Transverse colon (tissue), 4 donors: ENCODE measurements around the gene CCDC82. TPM values are rescaled to one million over a fixed set of nuclear protein-coding genes. Genes with fewer than 3 reads are reported as not detected.

Experiments used
- DNase-seq: peaks from one replicate; pipeline ENCODE4 v3.0.0-alpha.2; 2019
- H3K27ac ChIP-seq, 4 donors: fragments of 200-600 bp; sonication (generic); 2 replicates each; pipeline ENCODE4 v1.5.1; 2016 to 2018; ENCODE audit warnings: inconsistent platforms in 4 of 4
- H3K27me3 ChIP-seq: fragments of 200-600 bp; sonication (generic); 2 replicates; pipeline ENCODE4 v1.5.1; 2017; ENCODE audit warnings: inconsistent platforms
- H3K36me3 ChIP-seq, 4 donors: fragments of 200-600 bp; sonication (generic); 2 replicates each; pipeline ENCODE4 v1.5.1; 2017 to 2019; ENCODE audit warnings: inconsistent platforms in 4 of 4
- H3K4me1 ChIP-seq, 4 donors: fragments of 200-600 bp; sonication (generic); 2 replicates each; pipeline ENCODE4 v1.5.1; 2017 to 2020; ENCODE audit warnings: inconsistent platforms in 4 of 4
- H3K4me3 ChIP-seq, 4 donors: fragments of 200-600 bp; sonication (generic); 1 replicate in 1 of 4; 2 replicates in 3 of 4; pipeline versions ENCODE4 v1.5.1 to v1.6.1; 2017 to 2019; ENCODE audit warnings: inconsistent platforms in 4 of 4
- H3K9me3 ChIP-seq, 2 donors: fragments of 200-600 bp; sonication (generic); 2 replicates each; pipeline ENCODE4 v1.5.1; 2017 to 2019; ENCODE audit warnings: inconsistent platforms in 2 of 2
- EP300 ChIP-seq: sonication (generic); formaldehyde crosslinking; IDR thresholded peaks from one replicate; pipeline ENCODE4 v1.6.1; 2017; ENCODE audit warnings: antibody characterized with exemption, low read depth
- POLR2A ChIP-seq: fragments of 450-650 bp; IDR thresholded peaks from one replicate; pipeline ENCODE4 v1.6.1; 2016; ENCODE audit warnings: antibody characterized with exemption, mild to moderate bottlenecking, moderate library complexity
- POLR2AphosphoS5 ChIP-seq, 3 donors: sonication (generic); formaldehyde crosslinking; IDR thresholded peaks; one replicate each; pipeline ENCODE4 v1.6.1; 2016; ENCODE audit warnings: antibody characterized with exemption in 3 of 3
- WGBS, 2 donors: methylation state at CpG; one replicate each; pipeline ENCODE4 v1.1.5; 2018; ENCODE audit warnings: low coverage in 1 of 2; 5-methylcytosine and 5-hydroxymethylcytosine counted together
- in situ Hi-C, 4 donors: fragments of 200-750 bp; cut with MboI; loops; one replicate each; pipeline versions ENCODE4 v1.15.0 to v1.15.1; 2017; ENCODE audit warnings: low sequenced_read_pairs in 3 of 4, low pct_ligation_motif_present in 1 of 4, low pct_unique_long_range_greater_than_20kb in 1 of 4
- intact Hi-C: fragments of 100-400 bp; cut with DNase I; formaldehyde crosslinking; loops from one replicate; pipeline ENCODE4 v1.15.1; 2023; ENCODE audit warnings: low total_unique reads
- total RNA-seq, 4 donors: library from RNA; depleted of rRNA; stranded (reverse); fragments of >200 nt; gene quantifications; one replicate each; pipeline ENCODE4 v1.1.0, GENCODE V29; 2016
- TF ChIP-seq, protein P1 (sequence below), 5 experiments: fragments of 200-600 bp in 3 of 5; fragments of 450-650 bp in 2 of 5; sonication (generic) in 3 of 5; IDR thresholded peaks; 1 replicate in 2 of 5; 2 replicates in 3 of 5; pipeline ENCODE4 v1.5.1; 2016 to 2017; ENCODE audit warnings: antibody characterized with exemption in 5 of 5, inconsistent platforms in 3 of 5, mild to moderate bottlenecking in 2 of 5, moderate library complexity in 1 of 5

The CCDC82 gene
- total RNA-seq, 4 donors from 2014 or later = 9.6 to 41.1 (median 23.8) TPM

- H3K9me3 ChIP-seq = no peaks in the 10 kb centered on the region
- intact Hi-C loops = no loop called here
- H3K27me3 ChIP-seq = no peaks in the 10 kb centered on the region
- in situ Hi-C loops = loop anchor here in 1 of 4 donors (25.0 kb wide), 1 partner anchor 557 kb away; no protein-coding TSS in a partner anchor
- no peak overlapping the region for H3K4me3 ChIP-seq
- DNase-seq = no peak
- H3K27ac ChIP-seq = no peak overlapping the region
- peaks cover 0 to 12% (median 6%) of the 10 kb centered on the region in 4 donors for H3K4me1 ChIP-seq
- H3K36me3 ChIP-seq = no peaks in the 10 kb centered on the region
- TF ChIP-seq EP300 (no peak), POLR2A (no peak), POLR2AphosphoS5 (IDR thresholded peaks at IDR 0.05) (no peak)
- TF ChIP-seq, protein P1, sequence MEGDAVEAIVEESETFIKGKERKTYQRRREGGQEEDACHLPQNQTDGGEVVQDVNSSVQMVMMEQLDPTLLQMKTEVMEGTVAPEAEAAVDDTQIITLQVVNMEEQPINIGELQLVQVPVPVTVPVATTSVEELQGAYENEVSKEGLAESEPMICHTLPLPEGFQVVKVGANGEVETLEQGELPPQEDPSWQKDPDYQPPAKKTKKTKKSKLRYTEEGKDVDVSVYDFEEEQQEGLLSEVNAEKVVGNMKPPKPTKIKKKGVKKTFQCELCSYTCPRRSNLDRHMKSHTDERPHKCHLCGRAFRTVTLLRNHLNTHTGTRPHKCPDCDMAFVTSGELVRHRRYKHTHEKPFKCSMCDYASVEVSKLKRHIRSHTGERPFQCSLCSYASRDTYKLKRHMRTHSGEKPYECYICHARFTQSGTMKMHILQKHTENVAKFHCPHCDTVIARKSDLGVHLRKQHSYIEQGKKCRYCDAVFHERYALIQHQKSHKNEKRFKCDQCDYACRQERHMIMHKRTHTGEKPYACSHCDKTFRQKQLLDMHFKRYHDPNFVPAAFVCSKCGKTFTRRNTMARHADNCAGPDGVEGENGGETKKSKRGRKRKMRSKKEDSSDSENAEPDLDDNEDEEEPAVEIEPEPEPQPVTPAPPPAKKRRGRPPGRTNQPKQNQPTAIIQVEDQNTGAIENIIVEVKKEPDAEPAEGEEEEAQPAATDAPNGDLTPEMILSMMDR (IDR thresholded peaks at IDR 0.05) = no peak
Measured at GRCh38 chr11:96394773-96395172, 5.1 kb upstream of the CCDC82 start.

GRCh38 chr11:96393753-96394348, 4.1 kb upstream of the CCDC82 start:
- no peak for DNase-seq
- Histone ChIP-seq H3K36me3 (no peaks in the 10 kb centered on the region), H3K4me3 (no peak overlapping the region), H3K27me3 (no peaks in the 10 kb centered on the region), H3K27ac (no peak overlapping the region), H3K9me3 (no peaks in the 10 kb centered on the region), H3K4me1 (peaks cover 0 to 14% (median 10%) of the 10 kb centered on the region in 4 donors)
- intact Hi-C loops = no loop called here
- no peak for TF ChIP-seq POLR2AphosphoS5 (IDR thresholded peaks at IDR 0.05)
- TF ChIP-seq, protein P1 (IDR thresholded peaks at IDR 0.05) = peak; percentile 60 to 68 (median 66)
- no peak for TF ChIP-seq POLR2A
- no peak for TF ChIP-seq EP300
- in situ Hi-C loops = loop anchor here in 1 of 4 donors (25.0 kb wide), 1 partner anchor 557 kb away; no protein-coding TSS in a partner anchor
- WGBS, 2 donors = 13 to 20% methylated on average over 1 of the region's 1 CpG

GRCh38 chr11:96391698-96392307, 2.1 kb upstream of the CCDC82 start:
- 99 to 100% methylated on average over 3 of the region's 3 CpGs for WGBS, 2 donors
- no peaks in the 10 kb centered on the region for H3K36me3 ChIP-seq
- no peak overlapping the region for H3K27ac ChIP-seq
- H3K4me1 ChIP-seq = peaks cover 5 to 23% (median 17%) of the 10 kb centered on the region in 4 donors
- H3K27me3 ChIP-seq = no peaks in the 10 kb centered on the region
- in situ Hi-C loops = loop anchor here in 1 of 4 donors (25.0 kb wide), 1 partner anchor 555 kb away; no protein-coding TSS in a partner anchor
- TF ChIP-seq, protein P1 (IDR thresholded peaks at IDR 0.05) = no peak
- TF ChIP-seq POLR2AphosphoS5 (IDR thresholded peaks at IDR 0.05) (no peak), POLR2A (no peak), EP300 (no peak)
- H3K4me3 ChIP-seq = no peak overlapping the region
- intact Hi-C loops = no loop called here
- no peak for DNase-seq
- H3K9me3 ChIP-seq = no peaks in the 10 kb centered on the region

GRCh38 chr11:96390488-96390792, 728 bp upstream of the CCDC82 start:
- Histone ChIP-seq H3K36me3 (no peaks in the 10 kb centered on the region), H3K4me3 (peak overlapping the region; percentile 64 to 90 (median 84)), H3K4me1 (peaks cover 5 to 23% (median 17%) of the 10 kb centered on the region in 4 donors), H3K27me3 (no peaks in the 10 kb centered on the region), H3K27ac (peak overlapping the region; percentile 87 to 91 (median 90)), H3K9me3 (no peaks in the 10 kb centered on the region)
- TF ChIP-seq POLR2A = no peak
- no peak for TF ChIP-seq POLR2AphosphoS5 (IDR thresholded peaks at IDR 0.05)
- no peak for TF ChIP-seq EP300
- TF ChIP-seq, protein P1 (IDR thresholded peaks at IDR 0.05) = no peak
- DNase-seq = no peak
- in situ Hi-C loops = loop anchor here in 1 of 4 donors (25.0 kb wide), 1 partner anchor 553 kb away; no protein-coding TSS in a partner anchor
- intact Hi-C loops = no loop called here
- WGBS, 2 donors = 25 to 28% methylated on average over 5 to 6 of the region's 6 CpGs
